ENCODE data around the gene DYNLL1. TPM values are rescaled to one million over a fixed set of nuclear protein-coding genes. Genes with fewer than 3 reads are reported as not detected.
"Not testable (repeated sequence)": the region's sequence is repeated elsewhere in the genome, so short reads cannot be mapped to it uniquely, and the experiment has no call there.

DYNLL1 gene
- total and polyA plus RNA-seq, 9 donors: 228 to 403 (median 358) TPM

DNA sequence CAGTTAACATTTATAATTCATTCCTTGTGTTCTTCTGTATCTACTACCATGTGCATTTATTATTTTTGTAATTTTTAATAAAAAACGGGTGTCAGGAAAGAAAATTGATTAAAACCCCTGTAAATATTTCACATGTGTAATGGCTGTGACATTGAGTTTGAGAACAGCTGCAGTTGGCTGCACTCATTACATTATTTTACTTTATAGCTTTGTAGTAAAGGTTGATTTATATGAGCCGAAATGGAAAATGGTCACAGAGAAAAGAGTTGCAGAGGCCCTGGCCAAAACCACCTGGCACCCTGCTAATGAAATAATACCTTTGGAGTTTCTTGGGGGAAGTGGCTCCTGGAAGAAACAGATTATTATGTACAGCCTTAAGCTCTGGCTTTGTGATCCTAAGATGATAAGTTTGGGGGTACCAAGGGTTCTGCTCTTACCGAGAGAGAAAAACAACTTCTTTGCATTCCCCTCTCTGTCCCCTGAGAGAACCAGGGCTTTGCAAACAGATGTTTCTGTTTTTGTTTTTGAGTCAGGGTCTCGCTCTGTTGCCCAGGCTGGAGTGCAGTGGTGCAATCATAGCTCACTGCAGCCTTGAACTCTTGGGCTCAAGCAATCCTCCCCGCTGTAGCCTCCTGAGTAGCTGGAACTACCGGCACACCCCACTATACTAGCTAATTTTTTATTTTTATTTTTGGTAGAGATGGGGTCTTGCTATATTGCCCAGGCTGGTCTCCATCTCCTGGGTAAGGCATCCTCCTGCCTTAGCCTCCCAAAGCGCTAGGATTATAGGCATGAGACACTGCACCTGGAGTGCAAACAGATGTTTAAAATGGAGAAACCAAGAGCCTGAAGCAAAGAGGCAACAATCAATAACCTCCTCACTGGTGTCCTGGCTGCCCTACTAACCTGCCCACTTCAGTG, 9.7 kb upstream of the DYNLL1 start:
- no peak overlapping the region for H3K27ac ChIP-seq (ENCODE audit: low read length)
- no peak overlapping the region for H3K4me3 ChIP-seq (ENCODE audit: low read length)
- no peaks in the 10 kb centered on the region for H3K27me3 ChIP-seq (ENCODE audit: control insufficient read depth, insufficient read depth, low read length)
- no CpG with 5 or more reads among the region's 7 CpGs for WGBS (ENCODE audit: insufficient coverage)
- no peaks in the 10 kb centered on the region for H3K9me3 ChIP-seq (replicated peaks; ENCODE audit: control insufficient read depth, low read depth, low read length)
- peaks cover 27% of the 10 kb centered on the region for H3K36me3 ChIP-seq (ENCODE audit: control insufficient read depth, insufficient read depth, low read length)
- DNase-seq: no peak
- H3K4me1 ChIP-seq (ENCODE audit: control insufficient read depth, insufficient read depth, low read length): no peaks in the 10 kb centered on the region

GRCh38 chr12:120487552-120487951, 8.4 kb upstream of the DYNLL1 start:
- DNase-seq; H3K9me3 ChIP-seq (replicated peaks; ENCODE audit: control insufficient read depth, low read depth, low read length); H3K4me3 ChIP-seq (ENCODE audit: low read length); H3K27me3 ChIP-seq (ENCODE audit: control insufficient read depth, insufficient read depth, low read length); H3K4me1 ChIP-seq (ENCODE audit: control insufficient read depth, insufficient read depth, low read length); H3K27ac ChIP-seq (ENCODE audit: low read length): not testable (repeated sequence)
- H3K36me3 ChIP-seq (ENCODE audit: control insufficient read depth, insufficient read depth, low read length): peaks cover 19% of the 10 kb centered on the region
- WGBS (ENCODE audit: insufficient coverage): no CpG with 5 or more reads among the region's 7 CpGs

GRCh38 chr12:120488057-120488640, 7.8 kb upstream of the DYNLL1 start:
- Histone ChIP-seq H3K9me3 (replicated peaks; ENCODE audit: control insufficient read depth, low read depth, low read length) (no peaks in the 10 kb centered on the region), H3K4me1 (ENCODE audit: control insufficient read depth, insufficient read depth, low read length) (no peaks in the 10 kb centered on the region), H3K4me3 (ENCODE audit: low read length) (no peak overlapping the region), H3K27me3 (ENCODE audit: control insufficient read depth, insufficient read depth, low read length) (no peaks in the 10 kb centered on the region), H3K27ac (ENCODE audit: low read length) (no peak overlapping the region), H3K36me3 (ENCODE audit: control insufficient read depth, insufficient read depth, low read length) (peaks cover 19% of the 10 kb centered on the region)
- DNase-seq: no peak
- WGBS (ENCODE audit: insufficient coverage): 66% methylated on average over 5 of the region's 5 CpGs

DNA sequence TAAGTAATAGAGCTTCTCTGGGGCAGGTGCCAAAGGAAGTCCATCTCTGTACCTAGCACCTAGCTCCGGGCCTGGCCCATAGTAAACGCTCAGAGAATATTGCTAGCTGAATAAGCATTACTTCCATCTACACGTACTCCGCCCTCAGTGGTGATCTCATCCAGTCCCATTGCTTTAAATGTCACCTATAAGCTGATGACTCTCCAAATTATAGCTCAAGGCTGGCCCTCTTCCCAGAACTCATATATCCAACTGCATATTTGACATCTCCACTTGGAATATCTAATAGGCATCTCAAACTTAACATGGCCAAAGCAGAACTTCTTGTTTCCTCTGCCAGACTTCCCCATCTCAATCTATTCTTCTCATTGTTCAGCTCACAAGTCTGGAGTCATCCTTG, 6.9 kb upstream of the DYNLL1 start:
- WGBS (ENCODE audit: insufficient coverage): 84% methylated on average over 4 of the region's 4 CpGs
- peaks cover 19% of the 10 kb centered on the region for H3K36me3 ChIP-seq (ENCODE audit: control insufficient read depth, insufficient read depth, low read length)
- no peak overlapping the region for H3K27ac ChIP-seq (ENCODE audit: low read length)
- H3K4me3 ChIP-seq (ENCODE audit: low read length): no peak overlapping the region
- no peaks in the 10 kb centered on the region for H3K4me1 ChIP-seq (ENCODE audit: control insufficient read depth, insufficient read depth, low read length)
- H3K27me3 ChIP-seq (ENCODE audit: control insufficient read depth, insufficient read depth, low read length): no peaks in the 10 kb centered on the region
- no peak for DNase-seq
- H3K9me3 ChIP-seq (replicated peaks; ENCODE audit: control insufficient read depth, low read depth, low read length): no peaks in the 10 kb centered on the region

GRCh38 chr12:120490325-120490724, 5.6 kb upstream of the DYNLL1 start:
- no peak for DNase-seq
- H3K27ac ChIP-seq (ENCODE audit: low read length): no peak overlapping the region
- WGBS (ENCODE audit: insufficient coverage): 95% methylated on average over 4 of the region's 5 CpGs

DNA sequence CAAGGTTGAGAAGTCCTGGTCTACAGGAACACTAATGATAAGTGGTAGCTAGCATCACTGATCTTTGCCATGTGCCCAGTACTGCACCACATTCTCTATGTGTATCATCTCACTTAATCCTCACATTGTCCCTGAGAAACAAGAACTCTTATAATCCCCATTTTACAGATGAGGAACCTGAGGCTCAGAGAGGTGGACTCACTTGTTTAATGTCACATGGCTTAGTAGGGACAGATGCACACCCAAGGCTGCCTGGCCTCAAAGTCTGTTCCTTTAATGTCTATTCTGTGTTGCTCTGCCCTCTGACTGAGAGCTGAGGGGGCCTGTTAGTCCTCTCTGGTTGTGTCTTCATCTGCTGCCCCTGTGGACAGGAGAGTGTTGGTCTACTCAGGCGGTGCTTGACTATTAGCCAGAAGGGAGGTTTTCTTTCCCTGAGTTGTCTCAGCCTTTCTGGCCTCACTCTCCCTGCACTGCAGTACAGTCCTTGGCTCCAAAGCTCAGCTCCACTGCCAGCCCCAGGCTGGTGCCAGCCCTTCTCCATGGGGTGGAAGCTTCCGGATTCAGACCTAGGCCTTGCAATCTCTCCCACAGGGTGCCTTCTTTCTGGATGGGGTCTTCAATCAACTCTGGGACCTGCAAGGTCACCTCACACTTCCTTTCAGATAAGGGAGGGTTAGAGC, 4.9 kb upstream of the DYNLL1 start:
- WGBS (ENCODE audit: insufficient coverage): 100% methylated on average over 1 of the region's 2 CpGs
- Histone ChIP-seq H3K4me3 (ENCODE audit: low read length) (no peak overlapping the region), H3K36me3 (ENCODE audit: control insufficient read depth, insufficient read depth, low read length) (peaks cover 19% of the 10 kb centered on the region), H3K27me3 (ENCODE audit: control insufficient read depth, insufficient read depth, low read length) (no peaks in the 10 kb centered on the region), H3K9me3 (replicated peaks; ENCODE audit: control insufficient read depth, low read depth, low read length) (no peaks in the 10 kb centered on the region), H3K27ac (ENCODE audit: low read length) (no peak overlapping the region), H3K4me1 (ENCODE audit: control insufficient read depth, insufficient read depth, low read length) (peaks cover 6% of the 10 kb centered on the region)
- DNase-seq: no peak

More at GRCh38 chr12:120490325-120490724, 5.6 kb upstream of the DYNLL1 start:
- peaks cover 4% of the 10 kb centered on the region for H3K4me1 ChIP-seq (ENCODE audit: control insufficient read depth, insufficient read depth, low read length)
- H3K4me3 ChIP-seq (ENCODE audit: low read length): no peak overlapping the region
- H3K9me3 ChIP-seq (replicated peaks; ENCODE audit: control insufficient read depth, low read depth, low read length): no peaks in the 10 kb centered on the region
- H3K27me3 ChIP-seq (ENCODE audit: control insufficient read depth, insufficient read depth, low read length): no peaks in the 10 kb centered on the region
- H3K36me3 ChIP-seq (ENCODE audit: control insufficient read depth, insufficient read depth, low read length): peaks cover 19% of the 10 kb centered on the region

DNA sequence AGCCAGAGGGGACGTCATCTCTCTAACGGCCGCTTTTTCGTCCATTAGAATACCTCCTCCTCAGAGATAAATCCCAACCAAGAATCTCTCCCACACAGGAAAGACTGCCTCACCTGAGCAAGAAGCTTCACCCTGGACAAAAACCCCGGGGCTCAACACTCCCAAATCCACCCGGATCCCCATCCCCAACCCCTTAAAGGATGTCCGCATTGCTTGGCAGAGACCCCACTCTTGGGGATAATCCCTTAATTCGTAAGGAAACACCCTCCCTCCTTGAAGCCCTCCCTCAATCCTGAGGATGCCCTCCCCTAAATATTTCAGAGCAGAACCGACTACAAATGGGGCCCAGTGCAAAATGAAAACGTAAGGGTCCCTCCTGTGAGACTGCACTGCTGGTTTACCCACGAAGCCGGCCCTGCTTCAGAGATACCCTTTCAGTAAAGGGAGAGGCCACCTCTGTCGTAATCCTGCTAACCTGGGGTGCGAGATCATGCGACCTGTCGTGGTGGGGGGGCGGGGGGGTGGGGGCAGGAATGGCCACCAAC, 655 bp upstream of the DYNLL1 start:
- DNase-seq: peak; percentile 33
- Histone ChIP-seq H3K4me3 (ENCODE audit: low read length) (peak overlapping the region; percentile 97), H3K27me3 (ENCODE audit: control insufficient read depth, insufficient read depth, low read length) (no peaks in the 10 kb centered on the region), H3K4me1 (ENCODE audit: control insufficient read depth, insufficient read depth, low read length) (peaks cover 12% of the 10 kb centered on the region), H3K27ac (ENCODE audit: low read length) (peak overlapping the region; percentile 42), H3K36me3 (ENCODE audit: control insufficient read depth, insufficient read depth, low read length) (peaks cover 30% of the 10 kb centered on the region), H3K9me3 (replicated peaks; ENCODE audit: control insufficient read depth, low read depth, low read length) (no peaks in the 10 kb centered on the region)
- 23% methylated on average over 9 of the region's 17 CpGs for WGBS (ENCODE audit: insufficient coverage)

GRCh38 chr12:120496413-120497340, 764 bp downstream of the DYNLL1 start:
- H3K9me3 ChIP-seq (replicated peaks; ENCODE audit: control insufficient read depth, low read depth, low read length): no peaks in the 10 kb centered on the region
- WGBS (ENCODE audit: insufficient coverage): under 1% methylated on average over 33 of the region's 47 CpGs
- no peaks in the 10 kb centered on the region for H3K27me3 ChIP-seq (ENCODE audit: control insufficient read depth, insufficient read depth, low read length)
- DNase-seq: peak; percentile 83
- peaks cover 12% of the 10 kb centered on the region for H3K4me1 ChIP-seq (ENCODE audit: control insufficient read depth, insufficient read depth, low read length)
- peak overlapping the region; percentile 97 for H3K4me3 ChIP-seq (ENCODE audit: low read length)
- H3K27ac ChIP-seq (ENCODE audit: low read length): peak overlapping the region; percentile 81
- H3K36me3 ChIP-seq (ENCODE audit: control insufficient read depth, insufficient read depth, low read length): peaks cover 32% of the 10 kb centered on the region

GRCh38 chr12:120497524-120498150, 1.7 kb downstream of the DYNLL1 start:
- no CpG with 5 or more reads among the region's 9 CpGs for WGBS (ENCODE audit: insufficient coverage)
- H3K36me3 ChIP-seq (ENCODE audit: control insufficient read depth, insufficient read depth, low read length): peaks cover 36% of the 10 kb centered on the region
- no peak overlapping the region for H3K27ac ChIP-seq (ENCODE audit: low read length)
- no peaks in the 10 kb centered on the region for H3K27me3 ChIP-seq (ENCODE audit: control insufficient read depth, insufficient read depth, low read length)
- peak overlapping the region; percentile 97 for H3K4me3 ChIP-seq (ENCODE audit: low read length)
- no peaks in the 10 kb centered on the region for H3K9me3 ChIP-seq (replicated peaks; ENCODE audit: control insufficient read depth, low read depth, low read length)
- H3K4me1 ChIP-seq (ENCODE audit: control insufficient read depth, insufficient read depth, low read length): peaks cover 12% of the 10 kb centered on the region
- DNase-seq: no peak

Measured in muscle of leg (tissue), 11 donors.